ENCODE measurements around the gene GPRIN3.

The GPRIN3 gene

GRCh38 chr4:89289312-89289711 lies 18.3 kb downstream of the GPRIN3 start:
- ATAC-seq: peak; percentile 6 to 39

- peak in 1 of 2 donors; percentile 8 for ATAC-seq
Observed at GRCh38 chr4:89288430-89288829, 19.2 kb downstream of the GPRIN3 start.

- ATAC-seq: no peak
Observed at GRCh38 chr4:89287945-89288344, 19.7 kb downstream of the GPRIN3 start.

- no peak for ATAC-seq
Observed at GRCh38 chr4:89285745-89286144, 21.9 kb downstream of the GPRIN3 start.

- ATAC-seq: peak; percentile 30 to 49
Observed at GRCh38 chr4:89284828-89285227, 22.8 kb downstream of the GPRIN3 start.

- ATAC-seq: no peak
Observed at GRCh38 chr4:89284020-89284424, 23.6 kb downstream of the GPRIN3 start.

- ATAC-seq: peak in 1 of 2 donors; percentile 12
Observed at GRCh38 chr4:89283226-89284009, 24.2 kb downstream of the GPRIN3 start.

- no peak for ATAC-seq
Observed at GRCh38 chr4:89279385-89279784, 28.2 kb downstream of the GPRIN3 start.

GRCh38 chr4:89277412-89277811 lies 30.2 kb downstream of the GPRIN3 start:
- ATAC-seq: no peak

- no peak for ATAC-seq
Observed at GRCh38 chr4:89276296-89276695, 31.3 kb downstream of the GPRIN3 start.

GRCh38 chr4:89275587-89275986 lies 32.0 kb downstream of the GPRIN3 start:
- no peak for ATAC-seq

GRCh38 chr4:89273741-89274141 lies 33.9 kb downstream of the GPRIN3 start:
- no peak for ATAC-seq

GRCh38 chr4:89270792-89271191 lies 36.8 kb downstream of the GPRIN3 start:
- ATAC-seq: peak in 1 of 2 donors; percentile 80

- ATAC-seq: no peak
Observed at GRCh38 chr4:89269121-89269666, 38.4 kb downstream of the GPRIN3 start.

- ATAC-seq: no peak
Observed at GRCh38 chr4:89268679-89269078, 38.9 kb downstream of the GPRIN3 start.

GRCh38 chr4:89267846-89268245 lies 39.8 kb downstream of the GPRIN3 start:
- no peak for ATAC-seq

- no peak for ATAC-seq
Observed at GRCh38 chr4:89267392-89267791, 40.2 kb downstream of the GPRIN3 start.

GRCh38 chr4:89266128-89266527 lies 41.5 kb downstream of the GPRIN3 start:
- ATAC-seq: no peak

- ATAC-seq: no peak
Observed at GRCh38 chr4:89263265-89263664, 44.3 kb downstream of the GPRIN3 start.

GRCh38 chr4:89259301-89260028 lies 48.1 kb downstream of the GPRIN3 start:
- ATAC-seq: no peak

- ATAC-seq: no peak
Observed at GRCh38 chr4:89258506-89258905, 49.1 kb downstream of the GPRIN3 start.

GRCh38 chr4:89257376-89257775 lies 50.2 kb downstream of the GPRIN3 start:
- peak in 1 of 2 donors; percentile 25 for ATAC-seq

GRCh38 chr4:89256203-89256800 lies 51.3 kb downstream of the GPRIN3 start:
- no peak for ATAC-seq

All from activated CD4-positive, CD25-positive, alpha-beta regulatory T cell treated with anti-CD3 and anti-CD28 coated beads, Interleukin-2, amount 50 U/mL, for 24 hours (primary cell).